Measurements from ENCODE around the gene MYB.

Gene MYB

GRCh38 chr6:135257631-135258405 is 76.7 kb downstream of the MYB start:
- TF ChIP-seq GATA2 (IDR thresholded peaks at IDR 0.05; ENCODE audit: low read depth, low read length) (no peak), GATA3 (IDR thresholded peaks at IDR 0.05; ENCODE audit: low read depth, low read length) (no peak)

- TF ChIP-seq GATA2 (IDR thresholded peaks at IDR 0.05; ENCODE audit: low read depth, low read length) (no peak), GATA3 (IDR thresholded peaks at IDR 0.05; ENCODE audit: low read depth, low read length) (no peak)
Measured at GRCh38 chr6:135258970-135259369, 77.9 kb downstream of the MYB start.

GRCh38 chr6:135260612-135261011 is 79.5 kb downstream of the MYB start:
- TF ChIP-seq GATA3 (IDR thresholded peaks at IDR 0.05; ENCODE audit: low read depth, low read length) (no peak), GATA2 (IDR thresholded peaks at IDR 0.05; ENCODE audit: low read depth, low read length) (no peak)

- TF ChIP-seq GATA2 (IDR thresholded peaks at IDR 0.05; ENCODE audit: low read depth, low read length) (no peak), GATA3 (IDR thresholded peaks at IDR 0.05; ENCODE audit: low read depth, low read length) (no peak)
Measured at GRCh38 chr6:135261872-135262725, 81.0 kb downstream of the MYB start.

DNA sequence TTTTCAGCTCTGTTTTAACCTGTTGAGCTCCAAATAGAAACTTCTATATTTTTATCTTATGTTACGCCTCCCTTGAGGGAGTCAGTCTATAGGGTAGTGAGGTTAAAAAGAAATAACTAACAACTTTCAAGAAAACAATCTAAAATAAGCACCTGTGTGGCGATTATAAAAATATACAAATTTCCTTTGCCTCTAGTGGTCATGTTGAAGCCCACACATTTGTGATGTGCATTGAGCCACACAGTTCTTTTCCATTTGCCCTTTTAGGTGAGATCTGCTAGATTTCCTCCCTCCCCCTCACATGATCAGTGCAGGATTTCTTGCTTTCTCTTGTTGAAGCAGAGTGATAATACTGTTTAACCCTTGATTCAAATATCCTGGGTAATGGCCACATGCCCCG is 84.2 kb downstream of the MYB start:
- TF ChIP-seq GATA2 (IDR thresholded peaks at IDR 0.05; ENCODE audit: low read depth, low read length) = no peak
- no peak for TF ChIP-seq GATA3 (IDR thresholded peaks at IDR 0.05; ENCODE audit: low read depth, low read length)

DNA sequence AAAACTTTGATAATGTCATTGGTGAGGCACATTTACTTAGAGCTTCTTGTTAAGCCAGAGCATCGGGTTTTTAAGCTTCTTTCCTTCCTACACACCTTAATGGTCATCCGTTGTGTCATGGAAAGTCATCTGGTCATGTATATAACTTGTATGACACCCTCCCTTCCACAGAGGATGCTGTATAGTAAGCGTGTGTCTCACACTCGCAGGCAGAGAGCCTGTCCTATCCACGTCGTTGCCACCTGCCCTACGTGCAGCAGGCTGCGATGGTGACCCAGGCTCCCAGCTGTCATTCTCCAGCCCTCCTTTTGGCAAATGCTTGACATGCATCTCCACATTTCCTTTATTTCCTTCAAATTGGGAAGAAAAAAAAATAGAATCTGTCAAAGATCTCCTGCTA is 85.6 kb downstream of the MYB start:
- no peak for TF ChIP-seq GATA3 (IDR thresholded peaks at IDR 0.05; ENCODE audit: low read depth, low read length)
- no peak for TF ChIP-seq GATA2 (IDR thresholded peaks at IDR 0.05; ENCODE audit: low read depth, low read length)

GRCh38 chr6:135267085-135267484 is 86.0 kb downstream of the MYB start:
- TF ChIP-seq GATA3 (IDR thresholded peaks at IDR 0.05; ENCODE audit: low read depth, low read length) (no peak), GATA2 (IDR thresholded peaks at IDR 0.05; ENCODE audit: low read depth, low read length) (no peak)

GRCh38 chr6:135268263-135268662 is 87.2 kb downstream of the MYB start:
- no peak for TF ChIP-seq GATA2 (IDR thresholded peaks at IDR 0.05; ENCODE audit: low read depth, low read length)
- TF ChIP-seq GATA3 (IDR thresholded peaks at IDR 0.05; ENCODE audit: low read depth, low read length) = no peak

DNA sequence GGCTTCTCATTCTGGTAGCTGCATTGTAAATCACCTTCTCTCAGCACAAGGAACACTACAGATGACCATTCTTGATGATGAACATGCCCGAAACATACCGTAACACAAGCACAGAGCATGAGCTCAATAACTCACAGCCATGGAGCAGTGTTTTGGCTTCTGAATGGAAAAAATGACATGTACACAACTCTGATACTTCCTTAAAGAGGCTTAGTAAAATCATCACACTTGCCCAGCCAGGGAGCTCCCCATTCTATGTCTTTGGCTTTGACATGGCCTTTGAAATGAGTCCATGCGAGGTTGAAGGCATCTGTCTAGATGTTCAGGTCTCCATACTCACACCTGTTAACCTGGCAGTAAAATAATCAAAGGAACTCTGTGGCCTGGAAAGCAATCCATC is 87.6 kb downstream of the MYB start:
- TF ChIP-seq GATA2 (IDR thresholded peaks at IDR 0.05; ENCODE audit: low read depth, low read length) = no peak
- TF ChIP-seq GATA3 (IDR thresholded peaks at IDR 0.05; ENCODE audit: low read depth, low read length) = no peak

Data from SH-SY5Y (cell line).